ENCODE results near the gene CRYGB. TPM values are rescaled to one million over a fixed set of nuclear protein-coding genes. Genes with fewer than 3 reads are reported as not detected.
"Not testable (repeated sequence)": the region's sequence is repeated elsewhere in the genome, so short reads cannot be mapped to it uniquely, and the experiment has no call there.

CRYGB gene
- total RNA-seq, 1 donor: not detected

GRCh38 chr2:208134928-208135586 lies 10.9 kb downstream of the CRYGB start:
- no peak for TF ChIP-seq CTCF (IDR thresholded peaks at IDR 0.05; ENCODE audit: insufficient read depth, low read length)
- H3K4me3 ChIP-seq (ENCODE audit: low read depth, low read length): no peak overlapping the region
- DNase-seq (ENCODE audit: low read depth): no peak

- TF ChIP-seq CTCF (IDR thresholded peaks at IDR 0.05; ENCODE audit: insufficient read depth, low read length): no peak
- no peak for DNase-seq (ENCODE audit: low read depth)
- H3K4me3 ChIP-seq (ENCODE audit: low read depth, low read length): no peak overlapping the region
Measured at GRCh38 chr2:208130712-208131110, 15.2 kb downstream of the CRYGB start.

GRCh38 chr2:208129744-208130711 lies 15.9 kb downstream of the CRYGB start, which contains the start of gene CRYGC:
CRYGC (minus strand) TSS chr2:208129828; CDS start chr2:208129792, 36 bp downstream.
- TF ChIP-seq CTCF (IDR thresholded peaks at IDR 0.05; ENCODE audit: insufficient read depth, low read length): no peak
- H3K4me3 ChIP-seq (ENCODE audit: low read depth, low read length): no peak within 1 kb of the TSS
- no peak for DNase-seq (ENCODE audit: low read depth)

GRCh38 chr2:208128136-208128535 lies 17.8 kb downstream of the CRYGB start:
- DNase-seq (ENCODE audit: low read depth): no peak
- H3K4me3 ChIP-seq (ENCODE audit: low read depth, low read length): no peak overlapping the region
- TF ChIP-seq CTCF (IDR thresholded peaks at IDR 0.05; ENCODE audit: insufficient read depth, low read length): no peak

GRCh38 chr2:208127090-208127489 lies 18.9 kb downstream of the CRYGB start:
- DNase-seq (ENCODE audit: low read depth): no peak
- TF ChIP-seq CTCF (IDR thresholded peaks at IDR 0.05; ENCODE audit: insufficient read depth, low read length): no peak
- no peak overlapping the region for H3K4me3 ChIP-seq (ENCODE audit: low read depth, low read length)

GRCh38 chr2:208125251-208125650 lies 20.7 kb downstream of the CRYGB start:
- TF ChIP-seq CTCF (IDR thresholded peaks at IDR 0.05; ENCODE audit: insufficient read depth, low read length): no peak

GRCh38 chr2:208124013-208124715 lies 21.8 kb downstream of the CRYGB start, which contains the start of gene CRYGD:
CRYGD (minus strand) TSS chr2:208124524; CDS start chr2:208124473, 51 bp downstream.
- H3K4me3 ChIP-seq (ENCODE audit: low read depth, low read length): not testable (repeated sequence)

More at GRCh38 chr2:208125251-208125650, 20.7 kb downstream of the CRYGB start:
- DNase-seq (ENCODE audit: low read depth): no peak
- no peak overlapping the region for H3K4me3 ChIP-seq (ENCODE audit: low read depth, low read length)

More at GRCh38 chr2:208124013-208124715, 21.8 kb downstream of the CRYGB start, which contains the start of gene CRYGD:
- DNase-seq (ENCODE audit: low read depth): not testable (repeated sequence)

Measured in fibroblast of the aortic adventitia (primary cell).